Activated CD4-positive, alpha-beta T cell treated with anti-CD3 and anti-CD28 coated beads, Interleukin-2, amount 10 ng/mL, durations not matched to agents 24 days and 14 days (primary cell): ENCODE measurements around the gene RASA2. TPM values are rescaled to one million over a fixed set of nuclear protein-coding genes. Genes with fewer than 3 reads are reported as not detected.

ENCODE experiments used
- DNase-seq: peaks from one replicate; pipeline ENCODE4 v3.0.0; 2022
- H3K27ac Mint-ChIP-seq: one replicate; pipeline ENCODE4 v1.8.0; 2022; ENCODE audit warnings: mild to moderate bottlenecking, mixed read lengths
- H3K27me3 Mint-ChIP-seq: one replicate; pipeline ENCODE4 v1.8.0; 2022; ENCODE audit warnings: mixed read lengths
- H3K36me3 Mint-ChIP-seq: one replicate; pipeline ENCODE4 v1.8.0; 2022; ENCODE audit warnings: low read depth, mild to moderate bottlenecking, mixed read lengths
- H3K4me1 Mint-ChIP-seq: one replicate; pipeline ENCODE4 v1.8.0; 2021; ENCODE audit warnings: mixed read lengths
- H3K4me3 Mint-ChIP-seq: one replicate; pipeline ENCODE4 v1.8.0; 2022; ENCODE audit warnings: mild to moderate bottlenecking, moderate library complexity, mixed read lengths
- H3K9me3 Mint-ChIP-seq: one replicate; pipeline ENCODE4 v1.8.0; 2021; ENCODE audit warnings: mixed read lengths
- intact Hi-C: fragments of 100-400 bp; cut with micrococcal nuclease; formaldehyde crosslinking; loops from one replicate; pipeline ENCODE4 v1.15.1; 2023
- total RNA-seq: library from RNA; stranded (reverse); gene quantifications from 2 replicates; pipeline ENCODE4 v1.2.3, GENCODE V29; 2022

RASA2 gene
- total RNA-seq, 1 donor from 2014 or later: 30.2 TPM

DNA sequence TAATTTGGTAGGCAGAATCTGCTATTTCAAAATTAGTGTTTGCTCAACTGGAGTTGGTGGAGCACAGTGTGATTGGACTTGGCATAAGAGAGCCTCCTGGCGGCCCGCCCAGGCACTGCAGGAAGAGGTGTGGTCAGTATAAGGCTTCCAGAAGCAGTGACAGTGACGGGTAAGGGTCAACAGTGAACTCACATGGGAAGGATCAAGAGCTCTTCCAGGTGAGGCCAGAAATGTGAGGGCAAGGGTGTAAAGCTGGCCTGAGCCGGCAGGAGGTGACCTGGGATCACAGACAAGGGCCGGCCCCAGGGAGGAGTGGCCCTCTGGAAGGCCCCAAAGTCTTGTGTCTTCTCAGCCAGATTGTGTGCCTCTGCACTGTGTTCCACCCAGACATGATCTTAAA, 158.1 kb downstream of the RASA2 start:
- Mint-ChIP-seq H3K27ac (no peak overlapping the region), H3K36me3 (no peaks in the 10 kb centered on the region), H3K4me3 (no peak overlapping the region), H3K27me3 (peaks cover 2% of the 10 kb centered on the region), H3K4me1 (no peaks in the 10 kb centered on the region), H3K9me3 (no peaks in the 10 kb centered on the region)
- DNase-seq: peak; percentile 91
- intact Hi-C loops: loop anchor here (1.0 to 5.0 kb wide), 3 partner anchors 68 to 185 kb away; no protein-coding TSS in a partner anchor

DNA sequence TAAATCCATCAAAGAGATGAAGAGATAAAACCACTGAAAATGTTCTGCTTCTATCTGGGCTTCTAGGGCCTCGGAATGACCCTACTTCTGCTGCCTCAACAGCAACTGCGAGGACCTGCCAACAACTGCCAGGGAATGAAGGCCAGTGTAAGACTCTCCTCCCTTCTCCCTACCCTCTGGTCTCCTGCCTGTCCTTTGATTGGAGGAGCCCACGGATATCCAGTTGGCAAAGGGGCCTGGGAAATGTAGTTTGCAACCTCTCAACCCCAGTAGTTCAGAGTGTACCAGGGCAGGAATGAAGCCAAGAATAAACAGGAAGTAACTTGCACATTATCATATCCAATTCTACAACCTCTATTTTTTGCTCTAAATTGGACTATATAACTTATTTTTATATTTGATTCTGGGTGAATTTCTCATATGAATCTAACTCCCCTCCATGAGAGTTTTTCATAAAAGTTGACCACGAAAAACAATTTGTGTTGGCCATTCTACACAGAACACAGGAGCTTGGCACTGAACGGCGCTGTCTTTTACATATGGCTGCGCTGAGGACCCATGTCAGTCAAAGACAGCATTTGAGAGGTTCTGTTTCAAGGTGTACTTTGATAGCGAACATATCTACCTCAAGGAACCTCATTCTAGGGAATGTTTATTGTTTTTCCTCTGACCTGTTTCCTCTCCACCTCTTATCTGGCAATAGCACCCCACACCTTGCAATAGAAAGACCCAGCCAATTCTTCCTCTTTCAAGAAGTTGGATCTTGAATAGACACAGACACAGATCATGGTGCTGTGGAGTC, 160.1 kb downstream of the RASA2 start:
- no peak overlapping the region for H3K4me3 Mint-ChIP-seq
- no peaks in the 10 kb centered on the region for H3K4me1 Mint-ChIP-seq
- H3K36me3 Mint-ChIP-seq: no peaks in the 10 kb centered on the region
- no peak overlapping the region for H3K27ac Mint-ChIP-seq
- no peaks in the 10 kb centered on the region for H3K9me3 Mint-ChIP-seq
- H3K27me3 Mint-ChIP-seq: no peaks in the 10 kb centered on the region
- DNase-seq: no peak
- intact Hi-C loops: loop anchor here (5.0 kb wide), 2 partner anchors 70 to 85 kb away; no protein-coding TSS in a partner anchor

DNA sequence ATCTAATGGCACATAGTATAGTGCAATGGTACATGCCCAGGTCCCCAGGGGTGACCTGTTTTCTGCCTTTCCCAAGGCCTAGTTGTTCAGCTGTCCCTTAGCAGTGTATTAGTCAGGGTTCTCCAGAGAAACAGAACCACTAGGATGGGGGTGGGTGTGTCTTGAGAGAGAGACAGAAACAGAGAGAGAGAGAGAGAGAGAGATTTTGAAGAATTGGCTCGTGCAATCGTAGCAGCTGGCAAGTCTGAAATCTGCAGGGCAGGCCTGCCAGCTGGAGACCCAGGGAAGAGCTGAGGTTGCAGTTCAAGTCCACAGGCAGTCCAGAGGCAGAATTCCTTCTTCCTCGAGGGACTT, 160.7 kb downstream of the RASA2 start:
- no peak overlapping the region for H3K4me3 Mint-ChIP-seq
- no peak overlapping the region for H3K27ac Mint-ChIP-seq

DNA sequence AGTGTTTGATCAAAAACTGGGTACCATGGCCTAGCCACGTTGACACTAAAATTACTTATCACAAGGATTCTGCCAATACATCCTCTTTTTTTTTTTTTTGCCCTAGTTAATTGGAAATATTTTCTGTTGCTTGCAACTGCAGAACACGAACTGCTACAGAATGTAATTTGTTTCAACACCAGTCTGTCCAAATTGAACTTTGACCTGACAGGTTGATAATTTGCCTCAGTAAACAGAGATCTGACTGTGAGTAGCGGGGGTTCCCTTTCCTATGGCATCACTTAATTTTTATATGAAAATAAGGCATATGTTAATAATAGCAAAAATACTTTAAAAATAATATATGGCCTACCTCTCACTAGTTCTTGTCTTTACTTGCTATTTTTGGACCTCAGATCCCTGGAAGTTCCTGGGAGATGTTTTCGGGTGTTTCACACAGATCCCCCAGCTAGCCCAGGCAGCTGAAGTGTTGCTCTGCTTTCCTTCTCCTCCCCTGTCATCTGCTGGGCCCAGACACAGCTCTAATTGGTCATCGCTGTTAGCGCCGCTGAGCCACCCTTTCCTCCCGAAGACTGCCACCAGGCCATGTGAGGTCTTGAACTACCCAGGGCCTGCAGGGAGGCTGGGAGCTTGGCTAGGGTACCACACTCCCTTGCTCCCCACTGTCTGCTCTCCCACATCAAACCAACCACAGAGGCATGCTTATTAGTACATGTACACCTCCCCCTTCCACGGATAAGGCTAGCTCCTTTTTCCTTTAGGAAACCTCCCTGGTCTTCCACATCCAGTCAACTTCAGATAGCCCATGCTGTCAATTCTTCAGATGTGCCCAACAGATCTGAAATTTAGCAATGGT, 161.5 kb downstream of the RASA2 start:
- intact Hi-C loops: loop anchor here (5.0 kb wide), 2 partner anchors 71 to 86 kb away; no protein-coding TSS in a partner anchor
- Mint-ChIP-seq H3K27me3 (no peaks in the 10 kb centered on the region), H3K4me3 (no peak overlapping the region), H3K27ac (no peak overlapping the region), H3K9me3 (no peaks in the 10 kb centered on the region), H3K36me3 (no peaks in the 10 kb centered on the region), H3K4me1 (no peaks in the 10 kb centered on the region)
- no peak for DNase-seq

More for the DNA sequence above, 160.7 kb downstream of the RASA2 start:
- no peaks in the 10 kb centered on the region for H3K4me1 Mint-ChIP-seq
- H3K36me3 Mint-ChIP-seq: no peaks in the 10 kb centered on the region
- DNase-seq: no peak
- intact Hi-C loops: loop anchor here (5.0 kb wide), 2 partner anchors 70 to 85 kb away; no protein-coding TSS in a partner anchor
- H3K27me3 Mint-ChIP-seq: no peaks in the 10 kb centered on the region
- no peaks in the 10 kb centered on the region for H3K9me3 Mint-ChIP-seq

DNA sequence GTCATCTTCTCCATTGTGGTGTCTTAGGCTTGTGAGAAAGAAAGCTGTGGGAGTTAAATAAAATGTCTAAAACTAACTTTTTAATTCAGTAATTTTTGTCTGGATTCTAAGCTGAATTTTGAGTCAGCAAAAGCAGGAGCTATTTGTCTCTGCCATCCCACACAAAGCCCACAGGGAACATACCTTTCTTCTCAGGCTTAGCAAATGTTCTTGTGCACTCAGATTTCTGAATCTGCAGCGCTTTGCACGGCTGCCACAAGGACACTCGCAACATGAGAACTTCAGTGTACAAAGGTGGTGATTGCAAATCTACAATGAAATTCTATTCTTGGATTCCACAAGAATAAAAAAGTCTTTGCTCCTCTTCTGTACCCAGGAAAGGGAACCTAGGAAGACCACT, 163.0 kb downstream of the RASA2 start:
- peaks cover 1% of the 10 kb centered on the region for H3K27me3 Mint-ChIP-seq
- intact Hi-C loops: loop anchor here (5.0 kb wide), 2 partner anchors 73 to 88 kb away; no protein-coding TSS in a partner anchor
- H3K36me3 Mint-ChIP-seq: no peaks in the 10 kb centered on the region
- no peaks in the 10 kb centered on the region for H3K4me1 Mint-ChIP-seq
- no peak overlapping the region for H3K4me3 Mint-ChIP-seq
- H3K27ac Mint-ChIP-seq: no peak overlapping the region
- H3K9me3 Mint-ChIP-seq: no peaks in the 10 kb centered on the region
- no peak for DNase-seq

DNA sequence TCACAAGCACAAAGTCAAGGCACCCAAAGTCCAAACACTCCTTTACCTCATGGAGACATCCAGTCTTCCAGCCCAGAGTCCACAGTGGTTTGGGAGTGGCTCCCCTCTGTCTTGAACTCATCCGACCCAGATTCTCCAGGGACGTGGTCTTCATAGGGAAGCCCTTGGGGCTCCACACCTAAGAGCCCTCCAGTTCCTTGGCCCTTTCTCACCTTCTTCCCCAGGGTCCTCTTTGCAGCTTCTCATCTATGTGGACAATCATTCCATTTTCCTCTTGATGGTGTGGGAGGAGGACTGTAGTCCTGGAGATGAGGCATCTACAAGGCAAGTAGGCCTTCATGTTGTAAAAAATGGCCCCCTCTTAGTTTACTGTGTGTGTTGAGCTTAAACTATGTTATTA, 164.0 kb downstream of the RASA2 start:
- Mint-ChIP-seq H3K27me3 (peaks cover 1% of the 10 kb centered on the region), H3K27ac (no peak overlapping the region), H3K36me3 (no peaks in the 10 kb centered on the region), H3K9me3 (no peaks in the 10 kb centered on the region), H3K4me3 (no peak overlapping the region), H3K4me1 (no peaks in the 10 kb centered on the region)
- intact Hi-C loops: no loop called here
- DNase-seq: no peak

DNA sequence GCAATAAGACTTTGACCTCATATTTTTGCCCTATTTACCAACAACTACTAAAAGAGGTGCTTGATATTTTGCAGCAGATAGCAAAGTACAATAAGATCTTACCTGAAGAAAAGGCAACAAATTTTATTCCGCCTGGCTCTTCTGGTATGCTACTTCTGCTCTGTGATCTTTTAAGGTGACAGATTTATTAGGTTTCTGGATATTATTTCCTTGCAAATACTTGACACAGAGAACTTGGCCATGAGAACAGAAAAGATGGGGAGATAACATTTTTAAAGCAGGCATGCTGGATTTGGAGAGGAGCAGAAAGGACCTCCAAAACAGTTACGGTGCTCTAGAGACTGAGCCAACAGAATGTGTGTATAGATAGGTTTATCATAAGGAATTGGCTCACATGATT, 164.6 kb downstream of the RASA2 start:
- no peak for DNase-seq
- no peaks in the 10 kb centered on the region for H3K4me1 Mint-ChIP-seq
- peaks cover 5% of the 10 kb centered on the region for H3K9me3 Mint-ChIP-seq
- H3K36me3 Mint-ChIP-seq: no peaks in the 10 kb centered on the region
- intact Hi-C loops: no loop called here
- H3K27me3 Mint-ChIP-seq: peaks cover 4% of the 10 kb centered on the region
- H3K27ac Mint-ChIP-seq: no peak overlapping the region
- no peak overlapping the region for H3K4me3 Mint-ChIP-seq

DNA sequence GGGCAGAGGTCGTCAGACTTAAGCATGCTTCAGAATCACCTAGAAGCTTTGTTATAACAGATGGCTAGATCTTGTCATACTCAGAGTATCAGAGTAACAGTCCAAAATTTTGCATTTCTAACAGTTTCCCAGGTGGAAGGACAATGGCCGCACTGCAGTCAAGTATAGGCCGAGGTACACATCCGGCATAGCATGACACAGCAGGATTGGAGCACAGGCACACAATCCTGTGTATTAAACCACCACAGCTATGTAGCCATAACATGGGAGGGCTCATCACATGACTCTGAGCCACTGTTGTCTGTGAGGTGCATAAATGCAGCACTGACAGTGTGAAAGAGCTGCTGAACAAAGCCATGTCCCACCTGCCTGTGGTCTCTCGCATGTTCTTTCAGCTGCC, 165.5 kb downstream of the RASA2 start:
- DNase-seq: no peak
- Mint-ChIP-seq H3K9me3 (peaks cover 10% of the 10 kb centered on the region), H3K27ac (no peak overlapping the region), H3K36me3 (no peaks in the 10 kb centered on the region), H3K27me3 (peaks cover 12% of the 10 kb centered on the region), H3K4me3 (no peak overlapping the region), H3K4me1 (no peaks in the 10 kb centered on the region)
- intact Hi-C loops: no loop called here

DNA sequence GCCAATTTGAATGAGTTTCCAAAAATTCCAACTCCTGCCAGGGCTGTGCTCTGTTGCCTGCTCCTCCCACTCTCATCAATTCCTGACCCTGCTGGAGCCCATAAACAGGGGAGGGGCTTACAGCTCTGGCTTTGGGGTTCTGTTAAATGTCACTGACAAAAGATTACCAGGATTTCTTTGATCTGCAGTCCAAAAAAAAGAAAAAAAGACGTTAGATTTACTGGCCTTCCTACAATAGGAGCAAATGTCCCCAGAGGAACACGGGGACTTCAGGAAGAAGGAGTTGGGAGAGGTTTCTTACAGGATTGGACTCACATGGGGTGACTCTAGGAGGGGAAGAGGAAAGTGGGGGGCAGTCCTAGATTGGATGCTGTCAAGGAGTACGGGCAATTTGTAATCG, 167.0 kb downstream of the RASA2 start:
- no peak overlapping the region for H3K4me3 Mint-ChIP-seq
- intact Hi-C loops: no loop called here
- H3K27me3 Mint-ChIP-seq: peaks cover 27% of the 10 kb centered on the region
- DNase-seq: no peak
- H3K4me1 Mint-ChIP-seq: no peaks in the 10 kb centered on the region
- H3K27ac Mint-ChIP-seq: no peak overlapping the region
- peaks cover 10% of the 10 kb centered on the region for H3K9me3 Mint-ChIP-seq
- H3K36me3 Mint-ChIP-seq: no peaks in the 10 kb centered on the region

DNA sequence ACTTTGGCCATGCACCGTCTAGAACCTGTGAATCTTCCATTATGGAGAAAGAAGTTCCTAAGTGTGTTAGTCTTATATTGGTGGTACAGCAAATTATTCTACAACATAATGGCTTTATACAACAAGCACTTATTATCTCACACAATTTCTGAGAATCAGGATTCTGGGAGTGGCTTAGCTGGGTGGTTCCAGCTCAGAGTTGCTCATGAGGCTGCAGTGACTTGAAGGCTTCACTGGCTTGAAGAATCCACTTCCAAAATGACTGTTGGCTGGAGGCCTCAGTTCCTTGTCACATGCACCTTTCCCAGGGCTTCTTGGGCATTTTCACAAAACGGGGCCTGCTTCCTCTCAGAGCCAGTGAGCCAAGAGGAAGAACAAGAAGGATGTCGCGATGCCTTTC, 169.0 kb downstream of the RASA2 start:
- DNase-seq: no peak
- Mint-ChIP-seq H3K4me3 (no peak overlapping the region), H3K4me1 (peaks cover 3% of the 10 kb centered on the region), H3K36me3 (no peaks in the 10 kb centered on the region), H3K27me3 (peaks cover 46% of the 10 kb centered on the region), H3K27ac (no peak overlapping the region), H3K9me3 (peaks cover 10% of the 10 kb centered on the region)
- intact Hi-C loops: no loop called here

DNA sequence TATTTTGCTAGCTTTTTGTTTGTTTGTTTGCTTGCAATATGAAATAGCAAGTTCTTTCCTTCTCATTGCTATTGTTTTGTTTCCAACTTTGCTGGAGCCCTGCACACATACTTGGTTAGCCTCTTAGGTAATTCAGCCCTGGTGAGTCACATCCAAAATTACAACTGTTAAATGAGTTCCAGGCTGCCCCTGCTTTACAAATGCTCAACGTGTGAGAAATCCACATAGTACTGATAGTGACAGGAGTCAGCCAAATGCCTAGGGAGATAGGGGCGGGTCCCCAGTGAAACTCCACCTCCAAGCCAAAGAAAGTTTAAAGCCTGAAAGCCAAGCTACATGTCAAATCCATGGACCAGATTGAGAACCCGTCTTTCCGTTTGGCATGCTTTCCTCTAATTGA, 169.9 kb downstream of the RASA2 start:
- intact Hi-C loops: no loop called here
- no peaks in the 10 kb centered on the region for H3K36me3 Mint-ChIP-seq
- no peak for DNase-seq
- H3K27me3 Mint-ChIP-seq: peaks cover 56% of the 10 kb centered on the region
- H3K9me3 Mint-ChIP-seq: peaks cover 10% of the 10 kb centered on the region
- peaks cover 3% of the 10 kb centered on the region for H3K4me1 Mint-ChIP-seq
- H3K4me3 Mint-ChIP-seq: no peak overlapping the region
- no peak overlapping the region for H3K27ac Mint-ChIP-seq

DNA sequence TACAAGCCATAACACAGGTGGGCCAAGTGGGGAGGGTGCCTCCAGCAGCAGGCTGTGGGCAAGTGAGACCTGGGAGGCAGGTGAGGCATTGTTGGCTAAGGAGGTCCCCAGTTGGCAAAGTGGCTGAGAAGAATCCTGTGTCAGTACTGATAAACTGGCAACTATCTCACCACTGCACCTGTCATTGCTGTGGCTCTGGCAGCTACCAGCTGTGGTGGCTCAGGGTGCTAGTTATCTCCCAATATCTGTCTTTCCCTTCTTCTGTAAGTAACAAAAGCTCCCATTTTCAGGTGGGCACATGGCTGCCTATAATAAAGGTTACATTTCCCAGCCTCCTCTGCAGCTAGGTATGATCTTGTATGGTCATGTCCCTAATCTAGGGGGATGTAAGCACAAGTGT, 170.7 kb downstream of the RASA2 start:
- H3K4me1 Mint-ChIP-seq: peaks cover 3% of the 10 kb centered on the region

DNA sequence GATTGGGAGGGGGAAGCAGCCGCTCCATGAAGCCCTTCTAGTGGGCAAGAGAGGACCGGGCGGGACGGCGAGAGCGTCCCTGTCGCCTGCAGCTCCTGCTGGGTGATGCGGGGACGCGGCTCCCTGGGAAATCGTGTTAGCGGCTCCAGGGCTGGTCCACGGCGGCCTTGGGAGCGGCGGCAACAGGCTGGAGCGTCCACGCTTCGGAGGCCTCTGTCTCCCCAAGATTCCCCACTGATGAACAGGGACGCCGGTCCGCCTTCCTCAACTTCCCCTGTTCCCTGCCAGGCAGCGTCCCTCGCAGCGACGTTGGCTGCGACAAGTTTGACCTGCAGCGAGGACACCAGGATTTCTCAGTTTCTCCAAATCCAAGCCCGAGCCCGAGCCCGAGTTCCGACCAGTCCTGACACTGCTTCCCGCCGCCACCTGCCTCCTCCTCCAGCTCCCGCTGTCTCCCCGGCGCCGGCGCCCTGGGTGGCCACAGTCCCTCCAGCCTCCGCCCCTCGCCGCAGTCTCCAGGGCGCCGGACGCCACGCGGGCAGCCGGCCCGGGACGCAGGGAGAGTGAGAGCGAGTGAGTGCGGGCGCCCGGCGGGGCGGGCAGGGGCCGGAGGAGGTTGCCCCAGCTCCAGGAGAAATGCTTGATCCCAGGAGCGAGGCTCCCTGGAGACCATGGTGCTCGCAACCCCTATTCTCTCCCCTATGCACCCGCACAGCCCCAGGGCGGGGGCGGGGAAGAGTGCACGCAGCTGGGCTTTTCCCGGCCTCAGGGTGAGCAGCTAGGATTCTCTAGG, 173.2 kb downstream of the RASA2 start:
- intact Hi-C loops: no loop called here
- Mint-ChIP-seq H3K27ac (no peak overlapping the region), H3K4me3 (peak overlapping the region; percentile 77), H3K9me3 (peaks cover 10% of the 10 kb centered on the region), H3K4me1 (peaks cover 3% of the 10 kb centered on the region), H3K36me3 (no peaks in the 10 kb centered on the region), H3K27me3 (peaks cover 81% of the 10 kb centered on the region)
- no peak for DNase-seq

More for the DNA sequence above, 170.7 kb downstream of the RASA2 start:
- H3K4me3 Mint-ChIP-seq: no peak overlapping the region
- DNase-seq: no peak
- peaks cover 63% of the 10 kb centered on the region for H3K27me3 Mint-ChIP-seq
- H3K36me3 Mint-ChIP-seq: no peaks in the 10 kb centered on the region
- peaks cover 10% of the 10 kb centered on the region for H3K9me3 Mint-ChIP-seq
- no peak overlapping the region for H3K27ac Mint-ChIP-seq
- intact Hi-C loops: no loop called here
